GM12872 (cell line): Measurements from ENCODE around the gene PLEKHA3.

ENCODE experiments used
- TF ChIP-seq, protein P1 (sequence below): IDR thresholded peaks from 3 replicates; pipeline ENCODE4 v1.5.1; 2011; ENCODE audit warnings: low read depth, mild to moderate bottlenecking, low read length, moderate library complexity; ENCODE audit not compliant: insufficient read depth

PLEKHA3 gene

GRCh38 chr2:178527592-178527991, 47.3 kb downstream of the PLEKHA3 start:
- TF ChIP-seq, protein P1, sequence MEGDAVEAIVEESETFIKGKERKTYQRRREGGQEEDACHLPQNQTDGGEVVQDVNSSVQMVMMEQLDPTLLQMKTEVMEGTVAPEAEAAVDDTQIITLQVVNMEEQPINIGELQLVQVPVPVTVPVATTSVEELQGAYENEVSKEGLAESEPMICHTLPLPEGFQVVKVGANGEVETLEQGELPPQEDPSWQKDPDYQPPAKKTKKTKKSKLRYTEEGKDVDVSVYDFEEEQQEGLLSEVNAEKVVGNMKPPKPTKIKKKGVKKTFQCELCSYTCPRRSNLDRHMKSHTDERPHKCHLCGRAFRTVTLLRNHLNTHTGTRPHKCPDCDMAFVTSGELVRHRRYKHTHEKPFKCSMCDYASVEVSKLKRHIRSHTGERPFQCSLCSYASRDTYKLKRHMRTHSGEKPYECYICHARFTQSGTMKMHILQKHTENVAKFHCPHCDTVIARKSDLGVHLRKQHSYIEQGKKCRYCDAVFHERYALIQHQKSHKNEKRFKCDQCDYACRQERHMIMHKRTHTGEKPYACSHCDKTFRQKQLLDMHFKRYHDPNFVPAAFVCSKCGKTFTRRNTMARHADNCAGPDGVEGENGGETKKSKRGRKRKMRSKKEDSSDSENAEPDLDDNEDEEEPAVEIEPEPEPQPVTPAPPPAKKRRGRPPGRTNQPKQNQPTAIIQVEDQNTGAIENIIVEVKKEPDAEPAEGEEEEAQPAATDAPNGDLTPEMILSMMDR = no peak

DNA sequence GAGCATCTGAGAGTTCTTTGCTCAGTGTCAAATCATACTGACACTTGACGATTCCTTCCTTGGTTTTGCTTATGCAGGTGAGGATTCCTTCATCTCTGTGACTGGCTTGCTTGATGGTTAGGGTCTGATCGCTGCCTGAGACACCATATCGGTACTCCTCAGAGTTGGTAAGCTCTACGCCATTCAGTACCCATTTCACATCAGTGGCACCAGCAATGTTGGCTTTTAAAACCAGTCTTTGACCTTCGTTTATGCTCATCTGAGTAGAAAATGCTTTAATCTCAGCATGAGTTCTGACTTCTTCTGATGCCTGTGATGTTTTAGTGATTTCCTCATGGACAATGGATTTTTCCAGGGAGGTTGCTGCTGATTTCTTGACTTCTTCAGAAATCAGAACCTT, 48.4 kb downstream of the PLEKHA3 start:
- TF ChIP-seq, protein P1 = no peak

- TF ChIP-seq, protein P1 = no peak
Measured at GRCh38 chr2:178529194-178529593, 48.9 kb downstream of the PLEKHA3 start.

- TF ChIP-seq, protein P1 = no peak
Measured at GRCh38 chr2:178530131-178530530, 49.9 kb downstream of the PLEKHA3 start.

DNA sequence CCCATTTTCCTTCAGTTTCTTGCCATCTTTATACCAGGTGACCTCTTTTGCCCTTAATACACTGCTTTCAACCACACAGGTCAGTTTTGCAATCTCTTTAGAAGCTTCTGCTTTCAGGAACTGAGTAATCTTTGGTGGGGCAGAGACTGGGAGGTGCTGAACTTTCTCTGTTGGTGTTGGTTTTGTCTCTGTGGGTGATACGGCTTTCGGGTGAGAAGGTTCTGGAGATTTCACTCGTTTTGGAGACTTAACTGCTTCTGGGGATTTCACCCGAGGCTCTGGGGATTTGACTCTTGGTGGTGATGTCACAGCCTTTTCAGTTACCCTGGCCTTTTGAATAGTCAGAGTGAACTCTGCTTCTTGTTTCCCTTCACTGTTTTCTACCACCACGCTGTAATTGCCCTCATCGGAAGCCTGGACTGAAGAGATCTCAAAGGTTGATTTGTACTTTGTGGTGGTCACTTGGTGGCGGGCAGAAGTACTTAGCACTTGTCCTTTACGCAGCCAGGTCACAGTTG, 50.4 kb downstream of the PLEKHA3 start:
- TF ChIP-seq, protein P1 = no peak

GRCh38 chr2:178531168-178531567, 50.9 kb downstream of the PLEKHA3 start:
- TF ChIP-seq, protein P1 = no peak

- TF ChIP-seq, protein P1 = no peak
Measured at GRCh38 chr2:178536037-178536436, 55.8 kb downstream of the PLEKHA3 start.
